Omental fat pad (tissue), 4 donors: Measurements from ENCODE around the gene BAZ2B. TPM values are rescaled to one million over a fixed set of nuclear protein-coding genes. Genes with fewer than 3 reads are reported as not detected.

Experiments used
- ATAC-seq: fragments of 150-250 bp; one replicate; pipeline ENCODE4 v1.9.1; 2016; ENCODE audit warnings: mild to moderate bottlenecking, moderate library complexity; ENCODE audit not compliant: low FRiP score
- DNase-seq: peaks from one replicate; pipeline ENCODE4 v3.0.0-alpha.2; 2019; ENCODE audit warnings: low spot score
- CTCF ChIP-seq, 3 donors: fragments of 450-650 bp; IDR thresholded peaks; one replicate each; pipeline ENCODE4 v1.5.1; 2016 to 2017; ENCODE audit warnings: antibody characterized with exemption in 3 of 3, mild to moderate bottlenecking in 3 of 3, moderate library complexity in 2 of 3
- total RNA-seq, 4 donors: library from RNA; depleted of rRNA; stranded (reverse); fragments of >200 nt; gene quantifications; one replicate each; pipeline ENCODE4 v1.1.0, GENCODE V29; 2016

BAZ2B gene
- total RNA-seq, 4 donors from 2014 or later, result 47.3 to 147 (median 88.9) TPM

- ATAC-seq, result no peak
- DNase-seq, result no peak
- TF ChIP-seq CTCF (IDR thresholded peaks at IDR 0.05), result no peak
Observed at GRCh38 chr2:159584796-159585195, 31.6 kb downstream of the BAZ2B start.

GRCh38 chr2:159573846-159574606 is 42.3 kb downstream of the BAZ2B start:
- no peak for TF ChIP-seq CTCF (IDR thresholded peaks at IDR 0.05)
- DNase-seq (no peak), ATAC-seq (no peak)

- ATAC-seq, result no peak
- no peak for TF ChIP-seq CTCF (IDR thresholded peaks at IDR 0.05)
- DNase-seq, result no peak
Observed at GRCh38 chr2:159573294-159573693, 43.1 kb downstream of the BAZ2B start.

- no peak for DNase-seq
- no peak for TF ChIP-seq CTCF (IDR thresholded peaks at IDR 0.05)
- no peak for ATAC-seq
Observed at GRCh38 chr2:159572459-159572858, 43.9 kb downstream of the BAZ2B start.

- DNase-seq (no peak), ATAC-seq (no peak)
- no peak for TF ChIP-seq CTCF (IDR thresholded peaks at IDR 0.05)
Observed at GRCh38 chr2:159571540-159572260, 44.6 kb downstream of the BAZ2B start.

- ATAC-seq (no peak), DNase-seq (no peak)
- TF ChIP-seq CTCF (IDR thresholded peaks at IDR 0.05), result no peak
Observed at GRCh38 chr2:159564081-159564480, 52.3 kb downstream of the BAZ2B start.

- DNase-seq (no peak), ATAC-seq (no peak)
- TF ChIP-seq CTCF (IDR thresholded peaks at IDR 0.05), result no peak
Observed at GRCh38 chr2:159562248-159562647, 54.1 kb downstream of the BAZ2B start.
